Epithelial cell of proximal tubule (primary cell): ENCODE data around the gene NCAPG2. TPM values are rescaled to one million over a fixed set of nuclear protein-coding genes. Genes with fewer than 3 reads are reported as not detected.

Experiments used
- DNase-seq: peaks from one replicate; pipeline ENCODE4 v3.0.0-alpha.2; 2011; ENCODE audit warnings: low read depth
- H3K4me3 ChIP-seq: 2 replicates; pipeline ENCODE4 v1.5.1; 2011; ENCODE audit warnings: low read depth, mild to moderate bottlenecking, low read length
- total RNA-seq: library from RNA; depleted of rRNA; stranded (reverse); fragments of >200 nt; gene quantifications from 2 replicates; pipeline ENCODE4 v1.2.3, GENCODE V29; 2015
- TF ChIP-seq, protein P1 (sequence below): conservative IDR thresholded peaks from 2 replicates; pipeline ENCODE4 v1.5.1; 2012; ENCODE audit warnings: low read depth, mild to moderate bottlenecking, low read length

The NCAPG2 gene
- total RNA-seq, 1 donor from 2014 or later = 30.1 TPM

DNA sequence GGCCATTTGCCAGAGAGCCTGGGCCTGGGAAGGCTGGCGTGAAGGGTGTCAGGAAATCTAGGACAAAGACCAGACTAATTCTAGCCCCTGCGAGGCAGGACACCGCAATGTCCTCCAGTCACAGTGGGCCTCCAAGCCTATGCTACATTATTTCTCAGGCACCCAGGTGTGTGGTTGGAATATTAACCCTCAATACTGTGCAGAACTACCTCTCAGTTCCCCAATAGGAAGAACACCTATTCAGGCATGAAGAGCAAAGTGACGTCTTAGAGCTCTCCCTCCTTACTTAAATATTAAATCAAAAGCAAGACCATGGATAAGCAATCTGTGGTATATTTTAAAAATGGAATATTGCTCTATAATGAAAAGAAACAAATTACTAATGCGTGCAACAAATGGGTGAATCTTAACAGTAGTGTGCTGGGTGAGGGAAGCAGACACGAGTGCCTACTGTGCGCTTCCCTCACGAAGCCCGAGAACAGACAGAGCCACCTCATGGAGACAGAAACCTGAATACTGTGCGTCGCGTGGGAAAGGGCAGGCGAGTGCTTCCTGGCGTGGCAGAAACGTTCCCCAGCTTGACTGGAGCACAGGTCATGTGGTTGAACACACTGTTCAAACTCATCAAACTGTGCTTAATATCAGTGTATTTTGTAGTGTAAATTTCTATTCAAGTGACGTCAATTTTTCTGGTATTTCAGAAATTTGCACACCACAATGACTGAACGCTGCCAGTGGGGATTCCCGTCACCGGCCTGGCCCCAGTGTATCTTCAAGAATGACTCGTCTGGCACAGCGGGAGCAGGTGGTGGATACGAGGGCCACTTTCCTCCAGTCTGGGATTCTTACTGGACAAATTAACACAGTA lies 101.5 kb downstream of the NCAPG2 start:
- DNase-seq = no peak
- H3K4me3 ChIP-seq = no peak overlapping the region
- TF ChIP-seq, protein P1, sequence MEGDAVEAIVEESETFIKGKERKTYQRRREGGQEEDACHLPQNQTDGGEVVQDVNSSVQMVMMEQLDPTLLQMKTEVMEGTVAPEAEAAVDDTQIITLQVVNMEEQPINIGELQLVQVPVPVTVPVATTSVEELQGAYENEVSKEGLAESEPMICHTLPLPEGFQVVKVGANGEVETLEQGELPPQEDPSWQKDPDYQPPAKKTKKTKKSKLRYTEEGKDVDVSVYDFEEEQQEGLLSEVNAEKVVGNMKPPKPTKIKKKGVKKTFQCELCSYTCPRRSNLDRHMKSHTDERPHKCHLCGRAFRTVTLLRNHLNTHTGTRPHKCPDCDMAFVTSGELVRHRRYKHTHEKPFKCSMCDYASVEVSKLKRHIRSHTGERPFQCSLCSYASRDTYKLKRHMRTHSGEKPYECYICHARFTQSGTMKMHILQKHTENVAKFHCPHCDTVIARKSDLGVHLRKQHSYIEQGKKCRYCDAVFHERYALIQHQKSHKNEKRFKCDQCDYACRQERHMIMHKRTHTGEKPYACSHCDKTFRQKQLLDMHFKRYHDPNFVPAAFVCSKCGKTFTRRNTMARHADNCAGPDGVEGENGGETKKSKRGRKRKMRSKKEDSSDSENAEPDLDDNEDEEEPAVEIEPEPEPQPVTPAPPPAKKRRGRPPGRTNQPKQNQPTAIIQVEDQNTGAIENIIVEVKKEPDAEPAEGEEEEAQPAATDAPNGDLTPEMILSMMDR = no peak

DNA sequence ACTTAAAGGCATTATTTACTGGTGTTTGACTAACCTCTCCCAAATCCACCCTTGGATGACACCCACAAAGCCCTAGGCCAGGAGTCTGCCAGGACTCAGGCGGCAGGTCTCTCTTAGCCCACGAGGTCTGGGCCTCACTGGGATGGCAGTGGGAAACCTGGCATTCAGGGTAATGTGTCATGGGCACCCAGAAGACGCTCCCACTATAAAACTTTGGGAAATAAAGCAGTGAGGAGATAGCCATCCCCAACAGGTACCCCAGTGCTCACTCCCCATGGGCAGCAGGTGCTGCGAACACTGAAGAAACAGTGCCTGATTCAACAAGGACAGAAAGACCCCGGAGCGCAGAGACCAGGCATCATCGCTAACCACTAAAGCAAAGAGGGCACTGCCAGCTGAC lies 102.6 kb downstream of the NCAPG2 start:
- no peak overlapping the region for H3K4me3 ChIP-seq
- DNase-seq = no peak
- TF ChIP-seq, protein P1 = no peak

DNA sequence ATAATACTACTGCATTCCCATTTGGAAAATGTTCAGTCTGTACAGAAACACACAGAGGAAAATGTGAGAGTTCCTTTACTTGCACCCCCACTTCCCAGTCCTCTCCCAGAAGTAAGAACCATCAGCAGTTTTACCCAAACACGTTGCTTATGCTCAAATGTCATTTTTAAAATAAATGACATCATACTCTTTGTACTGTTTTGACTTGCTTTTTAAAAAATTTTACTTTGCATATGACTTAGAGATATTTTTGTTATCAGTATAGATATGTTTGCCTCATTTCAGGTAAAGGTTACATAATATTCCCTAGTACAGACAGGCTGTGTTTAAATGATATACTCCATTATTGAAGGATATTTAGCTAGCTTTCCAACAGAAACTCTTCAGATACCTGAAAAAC lies 103.5 kb downstream of the NCAPG2 start:
- TF ChIP-seq, protein P1 = no peak
- DNase-seq = no peak
- no peak overlapping the region for H3K4me3 ChIP-seq

DNA sequence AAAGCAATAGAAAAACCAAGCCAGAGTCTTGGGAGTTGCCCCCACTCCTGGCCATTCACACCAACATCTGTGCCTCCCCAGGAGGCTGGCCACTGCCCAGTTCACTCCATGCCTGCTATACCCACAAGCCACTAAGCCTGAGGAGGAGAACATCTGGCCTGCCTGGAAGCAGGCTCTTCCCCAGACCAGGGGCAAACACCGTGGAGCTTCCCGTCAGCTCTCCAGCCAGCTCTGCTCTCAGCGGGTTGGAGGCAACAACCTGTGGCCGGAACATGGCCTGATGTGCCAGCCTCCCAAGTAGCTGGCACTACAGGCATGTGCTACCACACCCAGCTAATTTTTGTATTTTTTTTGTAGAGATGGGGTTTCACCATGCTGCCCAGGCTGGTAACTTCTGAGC lies 107.9 kb downstream of the NCAPG2 start:
- H3K4me3 ChIP-seq = no peak overlapping the region
- DNase-seq = no peak
- TF ChIP-seq, protein P1 = no peak

DNA sequence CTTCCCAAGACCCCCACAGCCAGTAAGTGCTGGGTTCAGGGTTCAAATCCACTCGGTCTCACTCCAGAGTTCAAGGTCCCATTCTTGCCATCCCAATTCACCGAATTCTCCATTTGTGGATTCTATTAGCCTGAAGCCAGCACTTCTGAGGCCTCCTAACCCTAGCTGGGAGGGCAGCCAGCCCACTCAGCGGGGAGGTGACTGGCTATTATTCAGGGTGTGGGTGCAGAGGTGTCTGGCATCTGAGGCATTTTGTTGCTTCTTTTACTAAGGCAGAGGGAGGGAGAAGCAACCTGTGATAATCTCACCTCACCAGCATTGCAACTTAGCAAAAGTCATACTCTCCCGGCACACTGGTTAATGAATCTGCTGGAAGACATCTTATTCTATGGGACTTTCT lies 108.3 kb downstream of the NCAPG2 start:
- H3K4me3 ChIP-seq = no peak overlapping the region
- TF ChIP-seq, protein P1 = no peak
- no peak for DNase-seq

DNA sequence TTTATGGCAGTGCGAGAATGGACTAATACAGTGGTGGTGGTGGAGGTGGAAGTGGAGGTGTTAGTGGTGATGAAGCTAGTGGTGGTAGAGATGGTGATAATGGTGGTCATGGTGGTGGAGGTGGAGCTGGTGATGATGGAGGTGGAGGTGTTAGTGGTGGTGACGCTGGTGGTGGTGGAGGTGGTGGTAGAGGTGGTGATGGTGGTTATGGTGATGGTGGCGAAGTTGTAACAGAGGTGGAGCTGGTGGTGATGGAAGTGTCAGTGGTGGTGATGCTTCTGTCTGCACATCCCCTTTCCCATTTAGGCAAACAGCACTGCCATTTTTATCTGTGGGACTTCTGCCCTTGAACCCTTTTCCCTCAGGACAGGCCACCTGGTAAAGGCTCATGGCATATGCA lies 109.5 kb downstream of the NCAPG2 start:
- DNase-seq = no peak
- H3K4me3 ChIP-seq = no peak overlapping the region
- TF ChIP-seq, protein P1 = no peak

DNA sequence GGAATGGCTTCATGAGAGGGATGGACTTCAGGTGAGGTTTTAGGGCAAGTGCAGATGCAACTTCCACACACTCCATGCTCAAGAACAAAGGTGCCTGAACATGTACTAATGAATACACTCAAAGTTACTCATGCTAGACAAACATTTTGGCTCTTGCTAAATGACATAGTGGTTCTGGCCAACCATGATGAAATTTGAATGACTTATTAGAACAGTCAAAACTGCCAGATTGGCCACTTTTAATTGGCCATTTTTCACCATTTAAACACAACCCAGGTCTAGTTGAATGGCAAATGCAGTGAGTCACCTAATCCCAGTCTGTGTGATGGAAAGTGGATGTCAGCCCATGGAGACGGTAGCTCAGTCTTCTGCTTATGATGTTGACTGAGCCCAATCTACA lies 112.1 kb downstream of the NCAPG2 start:
- DNase-seq = no peak
- no peak overlapping the region for H3K4me3 ChIP-seq
- TF ChIP-seq, protein P1 = no peak
